ENCODE data around the gene DLX3.
A peak's percentile ranks its signal among the peaks of the same experiment; 100 is the strongest.
"Not testable (repeated sequence)": the region's sequence is repeated elsewhere in the genome, so short reads cannot be mapped to it uniquely, and the experiment has no call there.

The DLX3 gene

DNA sequence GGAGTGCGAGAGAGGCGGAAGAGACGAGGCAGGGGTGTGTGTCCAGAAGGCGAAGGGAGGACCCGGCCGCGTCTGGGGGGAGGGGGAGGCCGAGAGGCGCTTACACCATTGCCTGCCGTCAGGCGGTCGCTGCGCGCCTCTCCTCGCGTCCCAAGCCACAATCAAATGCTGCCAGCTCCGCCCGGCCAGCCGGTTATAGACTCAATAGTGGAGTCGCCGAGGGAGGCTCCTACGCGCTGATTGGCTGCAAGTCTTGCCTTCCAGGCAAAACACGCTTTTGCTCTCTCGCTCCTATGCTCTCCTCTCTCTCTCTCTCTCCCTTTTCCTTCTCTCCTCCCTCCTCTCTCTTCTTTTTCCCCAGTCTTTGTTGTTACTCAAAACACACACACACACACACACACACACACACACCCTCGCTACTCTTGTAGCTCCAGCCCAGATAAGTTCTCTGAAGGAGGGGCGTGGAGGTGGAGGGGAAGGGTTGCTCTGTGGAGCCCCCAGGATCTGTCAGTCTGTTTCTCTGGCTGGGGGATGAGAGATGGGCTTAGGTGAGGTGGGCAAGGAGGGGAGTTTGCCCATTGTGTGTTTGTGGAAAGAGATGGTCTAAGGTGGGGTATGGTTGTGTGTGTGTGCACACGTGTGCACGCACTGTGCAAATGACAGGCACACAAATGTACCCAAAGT, at the start of gene DLX3:
Gene DLX3, minus strand, starts transcription at position 170 of the 684 bp plus-strand sequence. CDS start 226 bp downstream, outside the sequence.
- DNase-seq (ENCODE audit: low spot score): peak; percentile 84

DNA sequence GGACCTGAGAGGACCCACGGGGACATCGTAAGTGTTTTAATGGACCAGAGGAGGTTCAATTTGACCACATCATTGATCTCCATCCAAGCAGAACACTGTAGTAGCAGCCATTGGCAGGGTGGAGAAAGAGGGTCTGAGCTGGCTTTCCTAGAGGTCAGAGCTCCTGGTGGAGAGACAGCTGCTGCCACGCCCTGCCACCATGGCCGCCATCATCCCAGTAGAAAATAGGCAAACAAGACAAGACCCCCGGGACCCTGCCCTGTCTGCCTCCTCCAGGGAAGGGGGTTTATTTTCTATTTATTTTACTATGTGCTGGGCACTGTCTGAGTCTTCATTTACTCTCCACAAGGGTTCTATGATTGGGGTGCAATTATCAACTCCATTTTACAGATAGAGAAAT, 49.5 kb upstream of the DLX3 start:
- no peak for DNase-seq (ENCODE audit: low spot score)

DNA sequence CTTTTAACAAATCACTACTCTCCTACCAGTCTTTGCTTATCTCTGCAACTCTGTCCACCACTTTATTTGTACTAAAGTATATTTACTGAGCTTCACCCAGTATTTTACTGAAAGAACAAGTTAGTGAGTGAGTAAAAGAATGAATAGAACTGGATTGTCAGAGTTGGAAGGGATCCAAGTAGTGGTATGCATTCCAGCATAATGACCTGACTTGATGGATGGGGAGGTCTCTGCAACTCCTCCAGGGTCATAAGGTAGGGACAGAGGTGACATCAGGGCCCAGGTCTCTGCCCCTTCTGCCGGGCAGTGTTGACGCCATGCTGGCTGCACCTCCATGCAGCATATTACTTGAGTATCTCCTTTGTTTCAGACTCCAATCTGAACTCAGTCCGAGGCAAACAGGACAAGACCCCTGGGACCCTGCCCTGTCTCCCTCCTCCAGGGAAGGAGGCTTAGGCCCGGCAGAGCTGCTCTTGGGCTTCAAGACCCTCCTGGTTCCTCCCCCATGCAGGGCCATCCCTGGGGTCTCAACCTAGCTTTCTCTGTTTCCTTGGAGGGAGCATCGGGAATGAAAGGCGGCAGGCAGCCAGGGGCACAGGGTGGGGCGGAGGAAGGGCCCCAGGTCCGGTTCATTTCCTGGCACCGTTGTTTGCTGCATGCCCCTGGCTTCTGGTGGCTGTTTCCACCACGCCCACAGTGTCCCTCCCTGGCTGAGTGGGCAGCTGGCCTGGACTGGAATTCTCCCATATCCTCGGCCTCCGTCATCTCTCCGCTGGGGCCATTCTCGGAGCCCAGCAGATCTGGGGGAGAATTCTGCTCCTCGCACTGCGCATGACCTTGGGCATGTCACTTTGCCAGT, 48.5 kb upstream of the DLX3 start:
- DNase-seq (ENCODE audit: low spot score): no peak

DNA sequence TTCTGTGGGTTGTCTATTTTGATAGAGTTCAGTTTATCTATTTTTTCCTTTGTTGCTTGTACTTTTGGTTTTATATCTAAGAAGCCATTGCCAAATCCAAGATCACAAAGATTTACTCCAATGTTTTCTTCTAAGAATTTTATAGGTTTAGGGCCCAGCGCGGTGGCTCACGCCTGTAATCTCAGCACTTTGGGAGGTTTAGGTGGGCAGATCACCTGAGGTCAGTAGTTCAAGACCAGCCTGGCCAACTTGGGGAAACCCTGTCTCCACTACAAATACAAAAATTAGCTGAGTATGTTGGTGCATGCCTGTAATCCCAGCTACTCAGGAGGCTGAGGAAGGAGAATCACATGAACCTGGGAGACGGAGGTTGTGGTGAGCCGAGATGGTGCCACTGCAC, 47.2 kb upstream of the DLX3 start:
- no peak for DNase-seq (ENCODE audit: low spot score)

DNA sequence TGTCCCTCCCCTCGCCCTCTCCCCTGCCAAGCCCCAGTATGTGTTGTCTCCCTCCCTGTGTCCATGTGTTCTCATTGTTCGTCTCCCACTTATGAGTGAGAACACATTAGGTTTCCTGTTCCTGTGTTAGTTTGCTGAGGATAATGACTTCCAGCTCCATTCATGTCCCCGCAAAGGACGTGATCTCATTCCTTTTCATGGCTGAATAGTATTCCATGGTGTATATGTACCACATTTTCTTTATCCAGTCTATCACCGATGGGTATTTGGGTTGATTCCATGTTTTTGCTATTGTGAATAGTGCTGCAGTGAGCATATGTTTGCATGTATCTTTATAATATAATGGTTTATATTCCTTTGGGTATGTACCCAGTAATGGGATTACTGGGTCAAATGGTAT, 45.5 kb upstream of the DLX3 start:
- DNase-seq (ENCODE audit: low spot score): not testable (repeated sequence)

DNA sequence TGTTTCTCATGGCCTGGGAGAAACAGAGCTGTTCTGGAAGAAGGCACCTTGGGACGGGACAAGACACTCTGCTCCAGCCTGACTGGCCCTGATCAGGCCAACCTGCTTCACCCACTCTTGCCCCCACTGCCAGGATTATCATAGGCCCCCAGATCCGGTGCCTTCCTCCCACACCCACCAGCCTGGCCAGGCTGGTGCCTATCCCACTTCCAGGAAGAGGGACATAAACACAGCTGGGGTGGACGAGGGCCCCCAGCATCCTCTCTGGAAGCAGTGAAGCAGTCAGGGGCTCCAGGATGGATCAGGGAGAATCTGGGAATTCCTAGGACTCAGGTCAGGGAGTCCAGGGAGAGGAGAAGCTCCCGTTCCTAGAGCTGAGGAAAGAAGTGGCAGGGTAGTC, 44.0 kb upstream of the DLX3 start:
- no peak for DNase-seq (ENCODE audit: low spot score)

DNA sequence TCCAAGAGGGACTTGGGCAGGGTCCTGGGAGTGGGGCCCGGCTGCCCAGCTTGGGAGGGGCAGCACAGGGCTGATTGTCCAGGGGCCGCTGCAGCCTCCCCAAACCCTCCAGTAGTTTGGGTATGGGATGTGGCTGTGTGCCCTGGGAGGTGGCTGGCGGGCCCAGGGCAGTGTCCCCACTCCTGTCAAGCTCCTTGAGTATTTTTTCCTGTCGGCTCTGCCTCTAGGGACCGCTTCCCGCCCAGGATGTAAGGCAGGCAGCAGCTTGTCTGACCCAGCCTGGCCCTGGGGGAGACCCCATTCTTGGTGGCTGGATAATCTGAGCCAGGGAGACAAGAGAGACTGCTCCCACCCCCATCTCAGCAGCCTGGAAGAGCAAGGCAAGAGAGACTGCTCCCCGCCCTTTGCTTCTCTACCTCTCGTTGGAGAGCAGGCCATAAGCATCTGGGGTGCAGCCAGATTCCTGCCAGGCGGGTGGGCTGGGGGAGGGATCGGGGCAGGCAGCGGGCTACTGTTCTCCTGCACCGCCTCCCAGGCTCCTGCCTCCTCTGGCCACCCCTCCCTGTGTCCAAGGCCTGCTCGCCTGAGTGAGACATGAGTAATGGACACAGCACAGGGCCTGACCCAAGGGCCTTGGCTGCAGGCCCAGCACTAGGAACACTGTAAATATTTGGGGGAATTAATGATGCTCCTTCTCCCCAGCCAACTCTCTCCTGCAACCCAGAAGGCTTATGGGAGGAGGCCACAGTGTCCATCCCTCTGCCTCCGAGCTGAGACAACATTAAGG, 42.5 kb upstream of the DLX3 start:
- DNase-seq (ENCODE audit: low spot score): no peak

DNA sequence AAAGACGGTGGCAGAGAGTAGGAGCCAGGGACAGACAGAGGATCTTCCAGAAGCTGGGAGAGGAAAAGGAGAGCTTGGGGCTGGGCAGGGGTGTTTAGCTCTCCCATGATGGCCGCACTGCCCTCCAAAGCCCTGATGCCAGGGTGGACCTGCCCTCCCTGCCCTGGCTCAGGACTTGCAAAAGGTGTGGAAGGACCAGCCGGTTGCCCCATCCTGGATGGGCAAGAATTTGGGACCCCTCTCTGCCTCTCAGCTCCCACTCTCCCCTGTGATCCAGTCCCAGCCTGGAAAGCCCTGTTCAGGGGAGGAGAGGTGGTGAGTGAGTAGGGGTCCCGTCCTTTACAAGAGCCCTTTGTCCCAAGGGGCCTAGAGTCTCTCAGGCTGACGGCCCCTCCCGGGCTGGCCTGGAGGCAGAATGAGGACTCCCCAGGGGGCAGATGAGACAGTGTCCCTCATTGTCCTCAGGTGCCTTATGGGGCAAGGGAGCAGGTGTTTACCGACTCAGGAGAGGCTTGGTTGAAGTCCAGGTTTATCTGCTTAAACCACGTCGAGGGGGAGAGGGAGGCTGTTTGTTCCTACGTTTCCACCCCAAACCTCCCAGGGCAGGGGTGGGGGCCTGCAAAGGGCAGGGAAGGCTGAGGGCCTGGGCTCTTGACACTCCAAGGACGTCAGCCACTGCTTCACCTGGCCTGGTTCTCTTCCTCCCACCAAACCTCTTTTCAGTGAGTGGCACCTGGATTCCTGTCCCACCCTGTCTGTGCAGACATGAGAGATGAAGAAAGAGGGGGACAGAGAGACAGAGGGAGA, 41.6 kb upstream of the DLX3 start:
- no peak for DNase-seq (ENCODE audit: low spot score)

DNA sequence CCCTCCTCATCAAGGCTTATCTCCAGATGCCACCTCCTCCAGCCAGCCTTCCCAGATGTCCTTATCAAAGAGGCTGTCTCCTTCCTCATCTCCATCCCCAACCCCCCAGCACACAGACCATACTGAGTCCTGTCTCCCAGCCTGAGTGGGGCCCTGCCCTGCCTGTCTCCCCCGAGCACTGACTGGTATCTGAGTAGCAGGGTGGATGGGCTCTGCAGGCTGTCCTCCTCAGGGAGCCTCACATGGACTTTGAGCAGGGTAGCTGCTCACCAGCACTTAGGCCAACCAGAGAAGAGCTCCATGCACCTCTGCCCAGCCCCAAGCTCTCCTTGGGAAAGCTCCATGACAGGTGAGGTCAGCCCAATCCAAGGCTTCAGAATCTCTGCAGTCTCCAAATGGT, 40.9 kb upstream of the DLX3 start:
- no peak for DNase-seq (ENCODE audit: low spot score)

DNA sequence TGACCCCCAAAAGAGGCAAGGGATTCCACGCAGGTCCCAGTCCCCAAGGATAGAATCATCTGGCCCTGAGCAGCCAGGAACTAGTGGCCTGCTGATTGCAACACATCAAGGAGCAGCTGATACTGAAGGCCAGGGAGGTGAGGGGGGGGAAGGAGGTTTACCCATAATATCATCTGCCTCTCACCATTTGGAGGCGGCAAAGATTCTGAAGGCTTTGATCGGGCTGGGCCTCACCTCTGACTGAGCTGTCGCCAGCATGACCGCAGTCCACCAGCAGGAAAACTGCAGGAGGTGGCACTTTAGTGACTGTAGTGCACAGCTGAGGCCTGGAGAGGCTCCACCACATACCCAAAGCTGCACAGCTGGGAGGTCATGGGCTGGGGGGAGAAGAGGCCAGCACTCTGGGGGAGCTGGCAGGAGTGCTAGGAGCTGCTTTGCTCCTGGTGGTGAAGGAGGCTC, 40.4 kb upstream of the DLX3 start:
- no peak for DNase-seq (ENCODE audit: low spot score)

DNA sequence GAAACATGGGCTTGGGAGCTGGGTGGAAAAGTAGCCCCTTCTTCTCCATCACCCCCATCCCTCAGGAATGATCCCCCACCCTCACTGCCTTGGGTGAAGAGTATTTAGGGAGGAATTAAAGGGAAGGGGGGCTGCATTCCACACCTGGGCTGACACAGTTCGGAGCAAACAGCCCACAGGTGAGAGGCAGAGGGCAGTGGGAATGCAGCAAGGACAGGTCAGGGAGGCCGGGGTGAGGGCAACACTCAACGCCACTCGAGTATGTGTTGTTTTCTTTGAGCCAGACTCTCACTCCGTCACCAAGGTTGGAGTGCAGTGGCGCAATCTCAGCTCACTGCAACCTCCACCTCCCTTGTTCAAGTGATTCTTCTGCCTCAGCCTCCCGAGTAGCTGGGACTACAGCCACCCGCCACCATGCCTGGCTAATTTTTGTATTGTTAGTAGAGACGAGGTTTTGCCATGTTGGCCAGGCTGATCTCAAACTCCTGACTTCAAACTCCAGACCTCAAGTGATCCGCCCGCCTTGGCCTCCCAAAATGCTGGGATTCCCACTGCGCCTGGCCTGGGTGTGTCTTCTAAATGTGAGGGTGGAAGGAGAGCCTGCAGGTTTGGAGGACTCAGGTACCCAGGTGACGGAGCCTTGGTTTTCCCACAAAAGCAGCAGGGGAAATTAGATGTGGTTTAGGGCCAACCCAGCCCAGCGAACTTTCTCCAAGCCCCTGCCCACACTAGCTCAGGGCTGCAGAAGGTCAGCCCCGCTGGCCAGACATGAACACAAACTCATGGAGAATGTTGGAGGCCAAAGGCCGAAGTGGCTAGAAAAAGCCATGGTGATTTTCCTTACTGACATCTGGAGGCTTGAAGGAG, 39.7 kb upstream of the DLX3 start:
- no peak for DNase-seq (ENCODE audit: low spot score)

DNA sequence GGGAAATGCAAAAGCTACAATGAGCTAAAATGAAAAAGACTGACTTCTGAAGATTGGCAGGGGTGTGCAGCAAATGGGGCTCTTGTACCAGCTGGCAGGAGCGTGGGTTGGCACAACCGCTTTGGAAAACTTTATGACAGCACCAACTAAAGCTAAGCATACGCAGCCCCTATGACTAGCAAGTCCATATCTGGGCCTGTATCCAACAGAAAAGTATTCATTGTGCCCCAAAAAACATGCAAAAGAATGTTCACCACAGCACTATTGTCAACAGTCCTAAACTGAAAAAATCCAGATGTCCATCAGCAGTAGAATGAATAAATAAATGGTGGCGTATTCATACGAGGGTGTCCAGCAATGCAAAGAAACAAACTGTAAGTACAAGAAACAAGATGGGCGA, 38.3 kb upstream of the DLX3 start:
- no peak for DNase-seq (ENCODE audit: low spot score)

DNA sequence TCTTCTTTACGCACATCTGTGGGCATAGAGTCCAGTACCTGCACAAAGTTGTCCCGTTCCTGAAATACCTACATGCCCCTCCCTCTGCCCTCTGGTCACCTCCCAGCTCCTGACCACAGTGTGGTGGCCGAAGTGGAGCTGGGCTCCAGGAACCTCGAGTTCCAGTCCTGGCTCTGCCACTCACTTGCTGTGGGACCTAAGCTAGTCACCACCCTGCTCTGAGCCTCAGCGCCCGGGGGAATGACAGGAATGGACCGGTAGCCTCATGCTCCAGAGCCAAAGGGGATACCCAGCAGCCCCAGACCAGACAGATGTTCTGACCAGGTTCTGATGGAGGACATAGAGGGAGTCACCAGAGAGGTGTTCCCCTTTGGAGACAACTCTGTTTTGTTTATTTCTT, 34.2 kb upstream of the DLX3 start:
- no peak for DNase-seq (ENCODE audit: low spot score)

DNA sequence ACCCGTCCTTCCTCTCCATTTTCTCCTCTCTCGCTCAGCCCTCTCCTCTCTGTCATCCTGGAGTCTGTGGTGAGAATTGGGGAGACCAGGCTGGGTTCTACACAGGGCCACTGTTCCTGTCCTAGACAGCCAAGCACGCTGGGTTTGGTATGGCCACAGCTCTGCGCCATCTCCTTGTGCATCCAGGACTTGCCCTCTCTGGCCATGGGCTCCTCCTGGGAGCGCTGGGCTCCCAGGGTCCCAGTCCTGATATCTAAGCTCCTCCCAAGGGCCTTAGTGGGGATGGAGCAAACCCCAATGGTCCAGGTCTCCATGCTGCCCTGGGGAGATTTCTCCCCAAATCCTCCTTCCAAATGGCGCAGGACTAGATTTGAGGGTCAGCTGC, 33.7 kb upstream of the DLX3 start:
- DNase-seq (ENCODE audit: low spot score): no peak

DNA sequence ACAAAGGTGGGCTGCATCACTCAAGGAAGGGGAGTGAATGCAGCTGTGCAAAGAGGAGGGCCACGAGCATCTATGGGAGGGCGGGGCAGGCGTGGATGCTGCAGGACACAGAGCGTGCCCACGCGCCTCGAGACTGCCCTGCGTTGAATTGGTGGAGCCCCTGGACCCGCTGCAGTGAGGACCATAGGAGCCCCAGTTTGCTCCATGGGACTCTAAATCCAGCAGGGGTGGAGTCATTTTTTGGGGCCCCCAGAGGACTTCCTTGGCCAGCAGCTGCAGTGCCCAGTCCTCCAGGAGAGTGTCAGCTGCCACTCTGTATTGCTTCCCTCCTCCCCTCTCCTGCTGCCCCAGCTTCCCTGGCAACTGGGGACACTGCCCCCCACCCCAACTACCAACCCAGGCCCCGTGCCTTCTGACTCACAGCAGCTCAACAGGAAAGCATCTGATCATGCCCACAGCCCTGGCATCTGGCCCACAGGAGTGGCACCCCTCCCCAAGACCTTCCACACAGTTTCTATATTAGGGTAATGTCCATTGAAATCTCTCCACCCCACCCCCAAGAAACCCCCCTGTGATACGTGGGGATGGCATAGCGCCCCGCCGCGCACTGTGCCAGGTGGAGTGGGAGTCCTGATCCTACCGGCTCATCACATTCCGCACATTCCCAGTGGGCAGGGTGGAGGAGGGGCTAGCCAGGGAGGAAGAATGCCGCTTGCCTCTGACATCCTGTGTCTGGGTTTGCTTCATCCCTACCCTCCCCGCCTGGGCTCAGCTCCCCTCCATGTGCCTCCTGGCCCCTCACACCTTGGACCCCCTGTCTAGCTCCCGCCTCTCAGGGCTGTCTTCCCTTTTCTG, 33.1 kb upstream of the DLX3 start:
- no peak for DNase-seq (ENCODE audit: low spot score)

DNA sequence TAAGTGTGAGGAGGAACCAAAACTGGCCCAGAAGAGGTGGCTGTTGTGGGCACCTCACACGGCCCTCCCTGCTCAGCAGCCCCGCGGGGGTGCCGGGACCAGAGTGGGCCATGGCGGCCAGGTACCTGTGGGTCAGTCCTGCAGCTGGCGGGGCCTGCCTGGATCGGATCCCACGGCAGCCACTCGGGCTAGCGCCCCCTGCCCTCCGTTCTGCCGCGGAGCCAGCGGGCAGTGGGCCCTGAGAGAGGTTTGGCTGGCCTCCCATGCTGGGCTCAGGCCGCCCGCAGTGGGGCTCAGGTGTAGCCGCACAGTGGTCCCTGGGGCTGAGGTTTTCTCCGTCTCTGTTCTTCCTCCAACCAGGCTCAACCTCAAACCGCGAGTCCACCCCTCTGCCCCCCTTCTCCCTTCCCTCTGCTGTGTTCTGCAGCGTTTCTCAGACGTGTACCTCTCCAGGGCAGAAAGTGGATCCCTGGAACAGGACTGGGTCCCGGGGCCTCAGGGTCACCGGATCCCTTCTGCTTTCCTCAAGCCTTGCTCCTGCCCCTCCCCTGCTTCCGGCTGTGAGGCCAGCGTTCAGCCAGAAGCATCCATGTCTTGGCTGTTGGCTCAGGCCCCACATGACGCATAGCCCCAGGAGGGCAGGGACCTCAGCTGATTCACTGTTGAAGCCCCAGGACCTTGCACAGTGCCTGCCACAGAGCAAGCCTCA, 32.3 kb upstream of the DLX3 start:
- peak; percentile 2 for DNase-seq (ENCODE audit: low spot score)

DNA sequence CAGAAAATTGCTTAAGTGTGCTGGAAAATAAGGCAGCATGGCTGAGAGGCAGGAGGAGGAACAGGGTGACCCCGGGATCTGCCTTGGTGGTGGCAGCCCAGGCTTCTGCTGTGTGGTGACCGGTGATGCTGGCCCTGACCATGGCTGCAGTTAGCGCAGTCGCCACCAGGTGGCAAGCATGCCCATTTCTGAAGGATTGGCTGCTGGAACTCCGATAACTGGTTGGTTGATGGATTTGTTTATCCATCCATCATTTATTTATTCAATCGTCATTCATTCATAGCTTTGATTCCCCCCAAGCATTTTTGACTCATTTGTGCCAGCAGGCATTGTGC, 31.8 kb upstream of the DLX3 start:
- DNase-seq (ENCODE audit: low spot score): peak; percentile 86

DNA sequence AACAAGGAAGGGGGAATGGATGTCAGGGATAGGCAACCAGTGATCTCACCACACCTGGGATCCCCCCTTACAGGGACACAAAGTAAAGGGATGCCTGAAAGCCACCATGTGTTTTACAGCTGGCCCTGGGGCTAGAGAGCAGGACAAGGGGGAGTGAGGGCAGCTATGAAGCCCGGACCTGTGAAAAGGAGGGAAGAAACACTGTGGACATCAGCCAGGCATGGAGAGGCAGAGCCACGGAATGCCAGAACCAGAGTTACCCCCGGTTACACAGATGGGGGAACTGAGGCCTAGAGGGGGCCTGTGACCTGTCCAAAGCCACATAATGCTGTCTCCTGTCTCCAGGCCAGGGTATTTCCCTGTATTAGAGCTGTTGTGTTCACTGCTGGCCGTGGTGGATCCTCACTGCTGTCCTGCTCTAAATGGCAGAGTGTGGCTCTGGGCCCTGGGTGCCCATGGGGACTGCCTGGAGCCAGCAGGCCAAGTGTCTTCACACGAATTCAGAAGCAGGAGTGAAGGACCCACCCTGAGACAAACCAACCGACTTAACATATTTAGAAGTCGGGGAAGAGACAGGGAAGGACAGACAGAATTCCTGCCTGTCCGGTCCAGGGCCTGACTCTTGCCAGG, 31.1 kb upstream of the DLX3 start:
- DNase-seq (ENCODE audit: low spot score): no peak

DNA sequence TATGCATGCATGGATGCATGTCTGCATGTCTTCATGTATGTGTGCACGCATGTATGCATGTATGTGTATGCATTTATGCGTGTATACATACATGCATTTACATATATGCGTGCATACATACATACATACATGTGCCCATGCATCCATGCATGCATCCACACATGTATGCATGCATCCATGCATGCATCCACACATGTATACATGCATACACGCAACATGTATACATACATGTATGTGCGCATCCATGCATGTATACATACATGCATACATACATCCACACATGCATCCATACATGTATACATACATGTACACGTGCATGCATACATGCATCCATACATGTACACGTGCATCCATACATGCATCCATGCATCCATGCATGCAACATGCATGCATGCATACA, 29.8 kb upstream of the DLX3 start:
- DNase-seq (ENCODE audit: low spot score): no peak
